Upper lobe of left lung (tissue), 4 donors: ENCODE measurements around the gene LSM5.

Experiments used
- CTCF ChIP-seq, 6 experiments: fragments of 450-650 bp in 4 of 6; fragments of 200-600 bp in 2 of 6; sonication (generic) in 2 of 6; IDR thresholded peaks; one replicate each; pipeline ENCODE4 v1.5.1; 2016 to 2019; ENCODE audit warnings: antibody characterized with exemption in 6 of 6
- POLR2A ChIP-seq, 4 donors: fragments of 450-650 bp; IDR thresholded peaks; one replicate each; pipeline ENCODE4 v1.5.1; 2016 to 2017; ENCODE audit warnings: antibody characterized with exemption in 4 of 4, mild to moderate bottlenecking in 2 of 4
- POLR2AphosphoS5 ChIP-seq, 2 donors: sonication (generic); formaldehyde crosslinking; IDR thresholded peaks; one replicate each; pipeline ENCODE4 v1.5.1; 2017; ENCODE audit warnings: antibody characterized with exemption in 2 of 2

DNA sequence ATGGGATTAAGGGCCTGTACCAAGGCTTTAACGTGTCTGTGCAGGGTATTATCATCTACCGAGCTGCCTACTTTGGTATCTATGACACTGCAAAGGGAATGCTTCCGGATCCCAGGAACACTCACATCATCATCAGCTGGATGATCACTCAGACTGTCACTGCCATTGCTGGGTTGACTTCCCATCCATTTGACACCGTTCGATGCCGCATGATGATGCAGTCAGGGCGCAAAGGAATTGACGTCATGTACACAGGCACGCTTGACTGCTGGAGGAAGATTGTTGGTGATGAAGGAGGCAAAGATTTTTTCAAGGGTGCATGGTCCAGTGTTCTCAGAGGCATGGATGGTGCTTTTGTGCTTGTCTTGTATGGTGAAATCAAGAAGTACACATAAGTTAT, 18.2 kb downstream of the LSM5 start:
- TF ChIP-seq POLR2A (IDR thresholded peaks at IDR 0.05) (no peak), CTCF (IDR thresholded peaks at IDR 0.05) (no peak), POLR2AphosphoS5 (IDR thresholded peaks at IDR 0.05) (no peak)
